NCI-H1105 treated with DMSO at 0.1 percent for 48 hours (cell line): ENCODE data around the gene BRSK2.
"Not testable (repeated sequence)": the region's sequence is repeated elsewhere in the genome, so short reads cannot be mapped to it uniquely, and the experiment has no call there.

Source experiments
- DNase-seq: peaks from one replicate; lab custom pipeline; 2025; lab: John Stamatoyannopoulos, UW

The BRSK2 gene

DNA sequence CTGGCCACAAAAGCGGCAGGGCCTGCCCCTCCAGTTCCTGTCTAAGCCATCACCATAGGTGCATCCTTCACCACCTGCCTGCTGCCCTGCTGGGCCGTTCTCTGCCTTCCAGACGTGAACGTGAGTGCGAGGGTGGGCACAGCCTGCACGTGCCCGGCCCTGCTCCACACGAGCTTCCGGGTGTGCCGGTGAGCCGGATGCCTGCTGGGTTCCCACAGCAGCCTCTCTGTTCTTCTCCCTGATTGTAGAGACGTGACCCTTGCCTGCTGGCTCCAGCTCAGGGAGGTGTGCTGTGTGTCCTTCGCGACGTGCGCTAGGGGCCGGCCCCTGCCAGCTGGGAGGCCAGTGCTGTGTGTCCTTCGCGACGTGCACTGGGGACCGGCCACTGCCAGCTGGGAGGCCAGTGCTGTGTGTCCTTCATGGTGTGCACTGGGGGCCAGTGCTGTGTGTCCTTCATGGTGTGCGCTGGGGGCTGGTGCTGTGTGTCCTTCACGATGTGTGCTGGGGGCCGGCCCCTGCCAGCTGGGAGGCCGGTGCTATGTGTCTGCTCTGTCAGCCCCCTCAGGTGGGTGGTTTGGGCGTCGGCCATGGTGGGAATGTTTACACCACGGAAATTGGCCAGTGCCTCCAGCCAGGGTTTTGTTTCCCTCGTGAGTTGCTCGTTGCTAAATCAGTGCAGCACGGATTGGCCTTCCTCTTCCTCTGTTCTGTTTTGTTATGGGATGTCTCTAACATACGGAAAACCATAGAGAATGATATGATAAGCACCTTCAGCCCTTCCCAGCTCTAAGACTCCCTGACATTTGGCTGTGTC lies 35.4 kb upstream of the BRSK2 start:
- no peak for DNase-seq

DNA sequence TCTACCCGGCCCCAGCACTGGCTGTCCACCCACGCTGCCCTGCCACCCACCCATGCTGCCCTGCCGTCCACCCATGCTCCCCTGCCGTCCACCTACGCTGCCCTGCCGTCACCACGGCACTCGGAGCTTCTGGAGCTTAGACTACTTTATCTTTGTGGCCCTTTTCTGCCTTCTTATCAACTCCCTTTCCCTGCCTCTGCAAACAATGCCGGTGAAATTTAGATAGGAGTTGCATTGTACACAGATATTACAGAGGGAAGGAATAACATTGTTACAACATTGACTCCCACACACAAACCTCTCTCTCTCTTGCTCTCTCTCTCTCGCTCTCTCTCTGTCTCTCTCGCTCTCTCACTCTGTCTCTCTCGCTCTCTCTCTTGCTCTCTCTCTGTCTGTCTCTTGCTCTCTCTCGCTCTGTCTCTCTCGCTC lies 33.7 kb upstream of the BRSK2 start:
- DNase-seq = no peak

DNA sequence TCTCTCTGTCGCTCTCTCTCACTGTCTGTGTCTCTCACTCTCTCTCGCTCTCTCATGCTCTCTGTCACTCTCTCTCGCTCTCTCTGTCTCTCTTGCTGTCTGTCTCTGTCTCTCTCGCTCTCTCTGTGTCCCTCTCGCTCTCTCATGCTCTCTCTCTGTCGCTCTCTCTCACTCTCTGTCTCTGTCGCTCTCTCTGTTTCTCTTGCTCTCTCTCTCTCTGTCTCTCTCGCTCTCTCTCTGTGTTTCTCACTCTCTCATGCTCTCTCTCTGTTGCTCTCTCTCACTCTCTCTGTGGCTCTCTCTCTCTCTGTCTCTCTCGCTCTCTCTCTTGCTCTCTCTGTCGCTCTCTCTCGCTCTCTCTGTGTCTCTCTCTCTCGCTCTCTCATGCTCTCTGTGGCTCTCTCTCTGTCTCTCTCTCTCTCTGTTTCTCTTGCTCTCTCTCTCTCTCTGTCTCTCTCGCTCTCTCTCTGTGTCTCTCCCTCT lies 33.2 kb upstream of the BRSK2 start:
- DNase-seq = no peak

DNA sequence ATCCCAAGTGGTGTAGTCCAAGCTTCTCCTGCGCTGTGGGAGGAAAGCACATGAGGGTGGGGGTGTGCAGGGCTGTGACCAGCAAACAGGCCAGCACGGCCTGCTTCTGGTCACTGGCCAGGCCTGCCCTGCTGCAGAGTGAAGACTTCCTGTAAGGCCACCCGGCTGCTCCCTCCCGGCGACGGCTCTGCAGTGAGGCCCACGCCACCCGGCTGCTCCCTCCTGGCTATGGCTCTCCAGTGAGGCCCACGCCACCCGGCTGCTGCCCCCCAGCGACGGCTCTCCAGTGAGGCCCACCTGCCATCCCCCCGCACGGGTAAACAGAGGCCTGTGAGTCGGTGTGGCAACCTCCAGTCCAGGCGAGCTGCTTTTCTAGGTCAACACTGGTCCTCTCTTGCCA lies 31.4 kb upstream of the BRSK2 start:
- no peak for DNase-seq

DNA sequence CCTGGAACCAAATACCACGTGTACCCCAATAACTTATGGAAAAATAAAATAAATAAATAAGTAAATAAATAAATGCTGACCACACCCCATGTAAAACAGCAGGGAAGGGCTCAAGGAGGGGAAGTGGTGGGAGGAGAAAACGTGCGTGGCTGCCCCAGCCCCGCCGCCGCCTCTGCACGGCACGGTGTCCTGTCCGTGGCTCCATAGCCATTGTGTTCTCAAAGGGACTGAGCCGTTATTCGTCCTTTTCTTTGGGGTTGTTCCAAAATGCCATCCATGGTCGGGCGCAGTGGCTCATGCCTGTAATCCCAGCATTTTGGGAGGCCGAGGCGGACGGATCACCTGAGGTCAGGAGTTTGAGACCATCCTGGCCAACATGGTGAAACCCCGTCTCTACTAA lies 30.8 kb upstream of the BRSK2 start:
- not testable (repeated sequence) for DNase-seq

DNA sequence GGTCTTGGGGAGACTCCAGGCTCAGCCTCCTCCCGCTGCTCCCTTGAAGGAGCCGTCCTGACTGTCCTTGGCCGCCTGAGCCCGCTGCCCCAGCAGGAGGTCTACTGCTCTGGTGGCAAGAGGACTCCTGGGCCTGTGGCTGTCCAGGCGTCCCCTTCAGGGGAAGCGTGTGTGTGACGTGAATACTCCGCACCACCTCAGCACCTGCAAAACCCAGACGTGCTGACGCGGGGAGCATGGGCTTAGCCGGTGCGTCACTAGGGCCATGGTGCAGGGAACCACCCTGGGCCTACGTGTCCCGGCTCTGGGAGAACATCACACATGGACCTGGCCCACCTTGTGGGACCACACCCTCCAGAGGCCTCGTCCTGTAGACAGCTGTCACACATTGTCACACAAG lies 30.2 kb upstream of the BRSK2 start:
- no peak for DNase-seq

DNA sequence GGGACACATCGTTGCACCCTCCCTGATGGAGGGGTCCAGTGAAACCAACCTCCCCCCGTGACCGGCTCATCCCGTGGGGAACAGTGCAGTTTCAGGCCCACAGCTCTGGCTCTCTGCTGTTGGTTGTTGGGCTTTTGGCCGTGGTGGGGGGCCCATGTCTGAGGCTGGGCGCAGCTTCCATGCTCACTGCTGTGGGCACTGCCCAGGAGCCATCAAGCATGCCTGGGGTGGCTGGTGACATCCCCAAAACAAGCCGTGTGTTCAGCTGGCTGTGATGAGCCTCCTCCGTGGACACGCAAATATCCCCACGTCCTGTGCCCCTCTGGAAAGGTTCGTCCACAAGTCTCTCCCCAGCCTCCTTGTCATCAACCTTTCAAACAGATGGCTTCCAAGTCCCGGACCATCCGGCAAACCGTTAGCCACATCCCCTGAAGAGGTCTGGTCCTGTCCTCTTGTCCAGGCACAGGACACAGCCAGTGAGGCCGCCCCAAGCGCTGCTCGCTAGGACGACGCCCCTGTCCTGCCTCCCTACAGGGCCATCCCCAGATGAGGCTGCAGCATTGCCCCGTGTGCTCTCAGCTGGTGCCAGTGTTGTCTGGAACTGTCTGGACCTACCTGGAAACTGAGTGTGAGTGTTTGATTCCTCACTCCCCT lies 29.4 kb upstream of the BRSK2 start:
- no peak for DNase-seq

DNA sequence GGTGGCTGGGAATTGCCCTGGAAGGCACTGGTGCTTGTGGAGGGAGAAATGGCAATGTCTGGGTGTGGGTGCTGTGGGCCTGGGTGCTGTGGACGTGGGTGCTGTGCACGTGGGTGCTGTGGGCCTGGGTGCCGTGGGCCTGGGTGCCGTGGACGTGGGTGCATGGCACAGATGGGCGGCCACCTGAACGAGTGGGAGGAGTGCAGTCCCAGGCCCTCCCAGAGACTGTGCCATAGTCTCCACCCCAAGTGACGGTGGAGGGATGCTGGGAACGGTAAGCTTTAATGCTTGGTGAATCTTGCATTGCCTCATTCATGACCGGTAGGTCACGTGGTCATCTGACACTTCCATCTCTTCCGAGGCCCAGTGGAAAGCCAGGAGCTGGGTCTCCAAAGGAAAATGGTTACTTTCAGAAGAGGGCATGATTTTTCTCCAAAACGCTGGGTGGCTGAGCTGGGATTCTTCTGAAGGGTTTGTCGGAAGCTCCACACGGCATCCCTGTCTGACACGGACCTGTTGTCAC lies 28.8 kb upstream of the BRSK2 start:
- DNase-seq = no peak

DNA sequence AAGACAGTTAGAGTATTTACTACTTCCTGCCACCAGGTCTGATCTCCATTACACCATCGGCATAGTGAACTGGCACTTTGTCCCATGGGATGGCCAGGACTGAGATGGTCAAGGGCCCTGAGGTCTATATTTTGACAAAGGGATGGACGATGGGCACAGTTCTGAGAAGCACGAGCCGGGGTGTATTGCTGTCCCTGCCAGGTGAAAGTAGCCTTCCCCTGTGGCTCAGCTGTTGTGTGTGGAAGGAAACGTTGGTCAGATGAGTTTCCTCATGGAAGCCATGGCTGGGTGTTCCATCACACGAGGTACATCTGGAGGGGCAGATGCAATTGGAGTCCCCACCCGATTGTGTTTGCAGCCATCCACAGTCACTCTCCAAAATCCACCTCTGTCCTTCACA lies 27.9 kb upstream of the BRSK2 start:
- no peak for DNase-seq

DNA sequence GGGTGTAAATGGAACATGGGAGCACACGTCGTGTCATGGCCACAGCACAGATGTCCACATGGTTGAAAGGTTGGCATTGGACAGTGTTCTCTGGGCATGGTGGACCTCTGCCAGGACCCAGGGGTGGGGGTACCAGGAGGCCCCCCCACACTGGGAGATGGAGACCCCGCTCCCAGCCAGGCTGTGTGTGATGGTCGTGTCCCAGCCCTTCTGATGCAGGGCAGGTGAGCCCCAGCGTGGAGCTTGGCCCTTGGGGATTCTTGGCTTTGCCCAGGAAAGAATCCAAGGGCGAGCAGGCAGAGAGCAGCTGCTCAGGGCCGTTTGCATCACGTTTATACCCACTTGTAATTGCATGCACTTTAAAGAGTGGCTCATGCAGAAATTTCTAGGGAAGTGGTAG lies 22.0 kb upstream of the BRSK2 start:
- DNase-seq = no peak

DNA sequence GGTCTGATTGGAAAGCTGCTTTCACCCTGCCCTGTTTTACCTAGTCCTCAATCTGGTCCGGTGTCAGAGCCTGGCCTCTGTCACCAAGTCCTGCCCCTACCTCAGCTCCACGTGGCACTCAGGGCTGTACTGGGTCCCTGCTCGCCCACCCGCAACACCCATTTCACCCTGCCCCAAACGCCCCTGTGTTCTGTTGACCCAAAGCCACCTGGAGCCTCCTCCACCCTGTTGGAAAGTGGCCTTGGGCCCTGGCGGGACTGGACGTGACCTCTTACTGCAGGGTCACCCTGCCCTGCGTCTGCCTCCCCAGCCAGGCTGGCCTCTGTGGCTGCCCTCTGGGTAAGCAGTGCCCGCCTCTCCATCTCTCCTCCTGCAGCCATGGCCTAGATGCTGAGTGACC lies 21.5 kb upstream of the BRSK2 start:
- DNase-seq = no peak

DNA sequence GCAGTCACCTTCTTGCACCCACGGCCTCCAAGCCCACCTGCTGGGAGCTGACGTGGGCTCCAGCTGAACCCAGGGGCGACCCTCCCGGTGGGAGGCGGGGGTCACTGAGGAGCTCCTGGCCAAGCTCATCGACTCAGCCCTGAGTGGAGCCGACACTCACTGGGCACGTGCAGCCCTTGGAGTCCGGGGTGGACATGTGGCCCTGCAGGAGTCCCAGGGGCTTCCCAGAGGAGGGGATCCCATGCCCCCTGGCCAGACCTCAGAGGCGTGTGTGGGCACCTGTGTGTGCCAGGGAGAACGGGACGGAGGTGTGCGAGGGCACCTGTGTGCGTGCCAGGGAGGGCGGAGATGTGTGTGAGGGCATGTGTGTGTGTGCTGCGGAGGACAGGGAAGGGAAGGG lies 20.8 kb upstream of the BRSK2 start:
- DNase-seq = no peak

DNA sequence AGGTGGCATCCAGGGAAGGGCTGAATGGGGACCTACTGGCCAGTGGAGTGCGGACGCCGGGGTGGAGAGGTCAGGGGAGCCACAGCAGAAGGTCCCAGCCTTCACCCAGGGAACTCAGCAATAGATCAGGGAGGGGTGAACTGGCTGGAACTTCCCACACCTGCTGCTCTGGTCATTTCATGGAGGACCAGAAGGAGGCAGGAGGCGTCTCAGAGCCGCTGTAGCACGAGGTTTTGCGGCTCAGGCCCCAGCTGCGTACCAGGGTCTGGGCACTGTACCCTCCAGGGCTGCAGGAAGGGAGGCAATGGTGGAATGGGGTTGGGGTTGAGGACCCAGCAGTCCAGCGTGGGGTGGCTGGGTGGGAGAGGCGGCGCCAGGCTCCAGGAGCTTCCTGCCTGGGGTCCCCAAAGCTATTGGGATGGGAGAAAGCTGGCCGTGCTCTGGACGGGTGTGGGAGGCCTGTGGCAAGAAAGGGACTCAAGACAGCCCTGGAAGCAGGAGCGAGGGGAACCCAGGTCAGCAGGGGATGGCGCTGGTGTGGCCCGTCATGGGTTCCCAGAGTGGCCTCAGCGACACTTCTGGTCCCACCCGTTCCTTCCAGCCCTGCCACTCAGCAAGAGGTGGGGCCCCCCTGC lies 20.2 kb upstream of the BRSK2 start:
- DNase-seq = no peak

DNA sequence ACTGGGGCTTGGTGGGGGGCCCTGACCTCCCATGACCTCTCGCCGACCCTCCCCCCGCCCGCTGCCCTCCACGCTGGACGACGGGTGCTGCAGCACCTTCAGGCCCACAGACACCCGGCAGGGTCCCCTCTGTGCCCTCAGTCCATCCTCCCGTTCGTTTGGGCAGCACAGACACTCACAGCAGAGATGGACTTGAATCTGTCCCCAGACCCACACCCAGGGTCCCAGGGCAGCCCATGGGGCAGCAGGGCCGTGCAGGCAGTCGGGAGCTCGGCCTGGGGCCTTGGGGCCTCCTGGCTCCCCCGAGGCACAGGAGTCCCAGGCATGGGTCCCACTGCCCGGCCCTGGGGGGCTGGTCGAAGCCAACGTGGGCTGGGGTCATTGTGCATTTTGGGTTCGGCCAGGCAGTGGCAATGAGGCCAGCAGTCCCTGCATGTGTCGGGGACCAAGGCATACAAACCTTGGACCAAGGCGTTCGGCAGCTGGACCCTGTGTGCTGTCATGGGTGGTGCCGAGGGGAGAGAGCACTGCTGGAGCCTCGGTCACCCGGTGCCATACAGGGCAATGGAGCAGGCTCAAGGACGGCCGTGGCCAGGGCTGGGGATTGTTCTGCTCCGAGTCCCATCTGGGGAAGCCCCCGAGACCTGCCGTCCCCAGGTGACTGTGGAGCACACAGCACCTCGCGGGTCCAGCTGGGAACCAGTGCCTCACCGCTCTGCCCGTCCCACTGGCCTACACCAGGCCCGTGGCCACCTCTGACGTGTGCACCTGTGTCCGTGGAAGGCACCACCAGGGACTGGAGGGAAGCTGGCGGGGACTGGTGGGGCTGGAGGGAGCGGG lies 19.3 kb upstream of the BRSK2 start:
- DNase-seq = no peak

DNA sequence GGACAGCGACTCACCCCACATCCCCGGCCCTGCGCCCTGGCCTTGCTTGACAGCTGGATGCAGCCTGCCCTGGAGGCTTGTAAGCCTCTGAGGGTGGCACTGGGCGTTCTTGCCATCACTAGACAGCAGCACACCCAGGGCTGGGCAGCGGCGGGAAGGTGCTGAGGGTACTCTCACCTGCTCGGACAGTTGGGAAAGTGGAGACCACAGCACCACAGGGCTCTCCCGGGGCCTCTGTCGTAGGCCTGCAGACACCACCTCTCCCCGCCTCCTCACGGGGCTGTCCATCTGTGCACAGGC lies 18.8 kb upstream of the BRSK2 start:
- no peak for DNase-seq

DNA sequence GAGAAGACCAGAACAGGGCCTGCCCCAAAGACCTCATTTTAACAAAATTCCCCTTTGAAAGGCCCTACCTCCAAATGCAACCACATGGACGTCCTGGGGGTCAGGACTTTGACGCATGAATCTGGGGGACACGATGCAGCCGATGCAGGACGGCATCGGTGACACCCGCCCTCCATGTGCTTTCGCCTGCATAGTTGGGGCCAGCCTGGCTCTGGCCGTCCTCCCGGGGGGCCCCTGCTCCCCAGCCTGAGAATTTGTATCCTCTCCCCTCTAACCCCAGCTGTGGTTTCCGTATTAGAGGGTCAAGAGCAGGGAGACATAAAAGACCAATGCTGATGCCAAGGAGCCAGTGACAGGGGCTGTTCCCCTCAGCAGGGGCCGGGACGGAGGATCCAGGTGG lies 18.4 kb upstream of the BRSK2 start:
- DNase-seq = no peak

DNA sequence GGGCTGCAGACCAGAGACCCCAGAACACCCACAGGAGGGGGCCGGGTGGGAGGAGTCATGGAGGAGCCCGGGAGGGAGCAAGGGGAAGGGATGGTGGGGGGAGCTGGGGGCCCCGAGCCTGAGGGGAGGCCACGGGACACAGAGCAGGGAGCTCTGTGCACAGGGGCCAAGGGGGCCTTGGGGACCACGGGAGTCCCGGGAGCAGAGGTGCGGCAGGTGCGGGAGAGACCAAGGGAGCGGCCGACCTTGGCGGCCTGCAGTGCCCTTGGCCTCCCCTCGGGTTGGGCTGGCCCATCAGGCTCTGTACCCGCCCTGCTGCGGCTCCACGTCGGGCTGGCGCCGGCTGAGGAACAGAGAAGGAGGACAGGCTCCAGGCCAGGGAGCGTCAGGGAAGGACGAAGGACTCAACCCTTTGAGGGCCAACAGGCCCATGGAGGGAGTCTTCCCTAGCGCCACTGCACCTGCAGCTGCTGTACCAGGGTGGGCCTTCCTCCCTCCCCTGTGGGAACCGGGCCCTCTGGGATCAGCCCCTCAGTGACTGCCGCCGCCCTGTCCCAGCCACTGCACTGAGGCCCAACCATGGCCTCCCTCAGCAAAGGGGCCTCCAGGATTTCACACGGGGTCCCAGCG lies 17.8 kb upstream of the BRSK2 start:
- DNase-seq = no peak

DNA sequence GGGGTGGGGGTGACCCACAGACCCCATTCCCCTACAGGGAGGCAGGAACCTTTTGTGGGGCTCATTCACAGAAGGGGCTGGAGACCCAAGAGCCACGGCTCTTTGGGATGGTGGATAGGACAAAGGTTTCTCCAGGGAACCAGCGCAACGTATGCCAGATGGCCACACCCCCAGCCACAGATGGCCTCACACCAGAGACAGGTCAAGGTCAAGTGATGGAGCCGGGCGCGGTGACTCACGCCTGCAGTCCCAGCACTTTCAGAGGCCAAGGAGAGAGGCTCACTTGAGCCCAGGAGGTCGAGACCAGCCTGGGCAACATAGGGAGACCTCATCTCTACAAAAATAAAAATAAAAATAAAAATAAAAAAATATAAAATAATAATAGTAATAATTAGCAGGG lies 17.1 kb upstream of the BRSK2 start:
- no peak for DNase-seq

DNA sequence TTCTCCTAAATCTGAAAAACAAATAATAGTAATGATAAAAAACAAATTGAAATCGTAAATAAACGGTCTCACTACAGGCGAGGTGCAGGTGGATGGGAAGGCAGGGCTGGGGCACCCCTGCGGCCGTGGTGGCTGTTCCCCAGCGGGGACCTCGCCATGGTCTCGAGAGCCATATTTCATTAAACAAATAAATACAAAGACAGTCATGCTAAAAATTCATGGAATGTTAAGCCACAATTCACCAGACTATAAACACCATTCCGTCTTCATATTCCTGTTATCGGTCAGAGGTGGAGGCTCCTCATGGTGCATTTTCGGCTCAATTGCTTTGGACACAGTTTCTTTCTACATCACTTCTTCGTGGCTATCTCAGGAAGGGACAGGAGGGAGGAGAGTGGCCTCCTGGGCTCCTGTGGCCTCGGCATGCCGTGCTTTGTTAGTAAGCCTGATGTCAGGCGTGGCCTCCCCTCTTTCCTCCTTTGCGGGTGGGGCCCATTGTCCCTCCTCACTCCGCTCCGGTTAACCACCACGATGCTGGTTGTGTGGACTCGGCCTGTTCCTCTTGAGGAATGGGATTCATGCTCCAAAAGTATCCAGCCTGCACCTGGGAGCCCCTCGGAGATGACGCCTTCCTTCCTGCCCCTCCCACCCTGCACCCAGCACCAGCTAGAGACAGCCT lies 16.1 kb upstream of the BRSK2 start:
- DNase-seq = no peak

DNA sequence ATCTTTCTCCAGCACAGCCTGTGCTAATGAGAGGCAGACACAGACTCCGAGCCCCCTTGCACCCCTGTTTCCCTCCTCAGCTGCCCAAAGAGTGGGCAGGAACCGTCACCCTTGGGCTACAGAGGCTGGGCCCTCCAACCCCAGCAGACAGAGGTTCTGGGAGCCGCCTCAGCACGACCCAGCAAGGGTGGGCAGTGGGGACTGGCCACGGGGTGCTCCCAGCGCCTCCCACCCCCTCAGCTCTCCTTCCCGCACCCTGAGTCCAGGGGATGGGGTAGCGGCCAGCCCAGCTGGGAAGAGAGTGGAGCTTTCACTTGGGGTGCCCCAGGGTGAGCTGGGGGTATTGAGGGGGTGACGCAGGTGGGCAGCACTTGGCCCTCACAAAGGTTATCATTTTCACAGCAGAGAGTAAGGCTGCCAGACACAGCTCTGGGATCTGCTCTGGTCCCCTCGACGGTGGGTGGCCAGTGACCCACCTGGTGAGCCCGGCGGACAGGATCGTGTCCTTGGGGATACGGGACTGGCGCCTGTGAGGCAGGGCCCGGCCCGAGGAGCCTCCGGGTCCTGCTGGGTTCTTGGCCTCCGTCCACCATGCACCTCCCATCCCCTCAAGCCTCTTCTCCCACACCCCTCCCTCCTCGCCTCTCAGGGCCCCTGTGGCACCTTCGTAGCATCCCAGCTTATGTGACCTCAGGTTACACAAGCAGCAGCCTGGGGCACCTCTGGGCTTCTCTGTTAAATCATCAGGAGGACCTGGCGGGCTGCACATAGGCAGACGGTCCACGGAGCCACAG lies 14.4 kb upstream of the BRSK2 start:
- DNase-seq = no peak

DNA sequence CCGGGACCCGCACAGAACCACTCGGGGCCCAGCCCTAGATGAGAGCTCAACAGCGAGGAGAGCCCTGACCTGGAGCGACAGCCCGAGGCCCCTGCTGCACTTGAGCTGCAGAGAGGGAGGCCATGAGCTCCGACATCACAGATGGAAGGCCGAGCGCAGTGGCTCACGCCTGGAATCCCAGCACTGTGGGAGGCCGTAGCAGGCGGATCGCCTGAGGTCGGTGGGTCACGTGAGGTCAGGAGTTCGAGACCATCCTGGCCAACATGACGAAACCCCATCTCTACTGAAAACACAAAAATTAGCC lies 13.8 kb upstream of the BRSK2 start:
- DNase-seq = no peak
